Measurements from ENCODE around the gene CCSER2.

Gene CCSER2

DNA sequence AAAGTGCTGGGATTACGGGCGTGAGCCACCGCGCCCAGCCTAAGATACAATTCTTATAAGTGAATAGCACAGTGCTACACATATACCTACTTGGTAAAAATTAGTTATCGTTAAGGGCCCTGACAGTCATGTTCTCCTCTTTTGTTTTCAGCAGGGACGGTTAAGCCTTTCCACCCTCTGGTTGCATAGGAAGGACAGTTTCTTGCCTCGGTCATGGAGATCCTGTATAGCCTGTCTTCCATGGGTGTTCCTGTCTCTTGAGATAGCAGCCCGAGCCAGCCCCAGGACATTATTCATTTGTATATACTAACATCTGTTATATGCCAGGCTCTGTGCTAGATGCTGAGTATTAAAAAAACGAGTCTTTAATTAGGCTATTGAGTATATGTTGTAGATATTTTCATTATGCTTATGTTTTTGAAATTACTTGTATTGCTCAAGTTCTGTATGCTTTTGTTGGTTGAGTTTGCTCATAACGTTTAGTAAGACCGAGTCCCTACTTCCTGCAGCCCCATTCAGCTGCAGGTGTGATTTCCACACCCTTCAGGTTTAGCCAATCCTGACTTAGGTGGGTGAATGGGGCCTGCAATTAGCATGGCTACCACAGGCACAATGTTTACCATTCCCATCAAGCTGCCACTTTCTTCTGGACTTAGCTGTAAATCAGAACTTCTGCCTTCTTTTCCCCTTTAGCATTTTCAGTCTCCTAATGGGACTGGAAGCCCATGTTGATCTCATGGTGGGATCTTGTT is 24.8 kb downstream of the CCSER2 start:
- H3K4me1 ChIP-seq (ENCODE audit: control insufficient read depth, insufficient read depth, low read length): peaks cover 19% of the 10 kb centered on the region
- H3K27me3 ChIP-seq (ENCODE audit: control insufficient read depth, insufficient read depth, low read length): no peaks in the 10 kb centered on the region
- H3K4me3 ChIP-seq (ENCODE audit: low read depth, low read length): no peak overlapping the region
- H3K9me3 ChIP-seq (ENCODE audit: control insufficient read depth, insufficient read depth, low read length): no peaks in the 10 kb centered on the region
- H3K9ac ChIP-seq (ENCODE audit: low read depth, low read length): no peak overlapping the region
- no peaks in the 10 kb centered on the region for H3K36me3 ChIP-seq (ENCODE audit: control insufficient read depth, insufficient read depth, low read length)

DNA sequence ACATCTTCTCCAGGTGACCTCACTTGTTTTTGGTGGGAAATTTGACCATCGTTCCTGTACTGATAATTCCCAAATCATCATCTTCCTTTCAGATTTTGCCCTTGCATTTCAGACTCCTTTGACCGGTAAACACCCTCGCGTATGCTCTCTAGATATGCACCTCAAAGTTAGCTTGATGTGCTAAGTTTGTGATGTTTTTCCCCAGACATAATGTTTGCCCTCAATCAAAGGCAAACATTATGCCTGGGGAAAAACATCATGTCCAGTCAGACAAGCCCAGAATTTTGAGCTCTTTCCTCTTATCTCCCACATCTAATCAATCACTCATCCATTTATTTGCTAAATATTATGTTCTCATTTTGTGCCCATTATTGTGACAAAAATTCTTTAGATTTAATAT is 26.2 kb downstream of the CCSER2 start:
- Histone ChIP-seq H3K4me3 (ENCODE audit: low read depth, low read length) (no peak overlapping the region), H3K9me3 (ENCODE audit: control insufficient read depth, insufficient read depth, low read length) (no peaks in the 10 kb centered on the region), H3K9ac (ENCODE audit: low read depth, low read length) (no peak overlapping the region), H3K36me3 (ENCODE audit: control insufficient read depth, insufficient read depth, low read length) (no peaks in the 10 kb centered on the region), H3K4me1 (ENCODE audit: control insufficient read depth, insufficient read depth, low read length) (peaks cover 17% of the 10 kb centered on the region), H3K27me3 (ENCODE audit: control insufficient read depth, insufficient read depth, low read length) (no peaks in the 10 kb centered on the region)

DNA sequence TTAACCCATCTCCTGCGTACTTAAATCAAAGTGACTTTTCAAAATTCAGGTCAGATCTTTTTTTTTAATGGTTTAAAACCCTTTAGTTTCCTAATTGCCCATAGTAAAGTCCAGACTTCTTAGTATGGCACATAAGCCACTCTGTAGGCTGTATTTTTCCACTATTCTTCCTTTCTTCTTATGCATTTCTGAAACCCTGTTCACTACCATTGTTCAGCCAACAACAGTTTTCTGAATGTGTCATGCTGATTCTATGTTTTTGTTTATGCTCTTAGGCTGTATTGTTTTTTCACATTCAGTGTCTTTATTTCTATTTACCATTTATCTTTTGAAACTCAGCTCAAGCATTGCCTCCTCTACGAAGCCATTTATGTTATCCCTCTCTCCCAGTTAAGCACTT is 26.7 kb downstream of the CCSER2 start:
- no peak overlapping the region for H3K4me3 ChIP-seq (ENCODE audit: low read depth, low read length)
- no peak overlapping the region for H3K9ac ChIP-seq (ENCODE audit: low read depth, low read length)
- no peaks in the 10 kb centered on the region for H3K27me3 ChIP-seq (ENCODE audit: control insufficient read depth, insufficient read depth, low read length)
- no peaks in the 10 kb centered on the region for H3K9me3 ChIP-seq (ENCODE audit: control insufficient read depth, insufficient read depth, low read length)
- peaks cover 17% of the 10 kb centered on the region for H3K4me1 ChIP-seq (ENCODE audit: control insufficient read depth, insufficient read depth, low read length)
- no peaks in the 10 kb centered on the region for H3K36me3 ChIP-seq (ENCODE audit: control insufficient read depth, insufficient read depth, low read length)

DNA sequence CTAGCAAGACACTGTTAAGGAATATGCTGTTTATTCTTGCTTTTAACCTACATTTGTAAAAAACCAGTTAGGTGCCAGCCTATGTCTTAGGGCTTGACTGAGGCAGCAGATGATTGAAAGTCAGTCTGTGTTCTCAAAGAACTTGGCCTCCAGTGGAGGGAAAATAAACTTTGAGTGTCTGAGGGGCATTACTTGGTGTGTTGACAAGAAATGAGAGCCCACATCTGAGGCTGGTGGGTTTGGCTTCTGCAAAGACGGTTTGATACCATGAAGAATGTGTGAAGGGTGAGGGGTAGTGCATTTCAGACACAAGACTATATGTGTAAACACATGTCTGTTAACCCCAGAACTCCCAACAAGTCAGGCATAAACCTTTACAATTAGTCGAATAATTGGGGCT is 28.5 kb downstream of the CCSER2 start:
- no peak overlapping the region for H3K9ac ChIP-seq (ENCODE audit: low read depth, low read length)
- H3K9me3 ChIP-seq (ENCODE audit: control insufficient read depth, insufficient read depth, low read length): no peaks in the 10 kb centered on the region
- no peaks in the 10 kb centered on the region for H3K36me3 ChIP-seq (ENCODE audit: control insufficient read depth, insufficient read depth, low read length)
- H3K27me3 ChIP-seq (ENCODE audit: control insufficient read depth, insufficient read depth, low read length): no peaks in the 10 kb centered on the region
- no peak overlapping the region for H3K4me3 ChIP-seq (ENCODE audit: low read depth, low read length)
- peaks cover 23% of the 10 kb centered on the region for H3K4me1 ChIP-seq (ENCODE audit: control insufficient read depth, insufficient read depth, low read length)

DNA sequence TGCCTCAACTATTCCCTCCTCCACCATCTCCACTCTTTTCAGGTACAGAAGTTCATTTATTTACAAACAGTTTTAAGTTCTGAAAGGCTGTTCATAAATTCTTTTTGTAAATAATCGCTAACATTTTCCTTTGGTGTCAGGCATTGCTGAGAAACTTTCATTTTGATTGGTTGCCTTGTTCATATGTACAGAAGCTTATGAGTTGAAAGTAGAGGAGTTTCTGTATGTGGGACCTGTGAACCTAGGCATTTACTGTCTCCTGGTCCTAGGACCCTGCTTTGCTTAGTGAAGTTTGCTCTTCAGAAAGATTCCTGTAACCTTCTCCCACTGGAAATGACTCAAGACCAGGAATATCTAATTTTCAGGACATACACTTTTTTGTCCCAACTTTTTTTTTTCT is 30.4 kb downstream of the CCSER2 start:
- H3K9ac ChIP-seq (ENCODE audit: low read depth, low read length): no peak overlapping the region
- peaks cover 15% of the 10 kb centered on the region for H3K4me1 ChIP-seq (ENCODE audit: control insufficient read depth, insufficient read depth, low read length)
- H3K27me3 ChIP-seq (ENCODE audit: control insufficient read depth, insufficient read depth, low read length): no peaks in the 10 kb centered on the region
- H3K9me3 ChIP-seq (ENCODE audit: control insufficient read depth, insufficient read depth, low read length): no peaks in the 10 kb centered on the region
- H3K4me3 ChIP-seq (ENCODE audit: low read depth, low read length): no peak overlapping the region
- H3K36me3 ChIP-seq (ENCODE audit: control insufficient read depth, insufficient read depth, low read length): no peaks in the 10 kb centered on the region

DNA sequence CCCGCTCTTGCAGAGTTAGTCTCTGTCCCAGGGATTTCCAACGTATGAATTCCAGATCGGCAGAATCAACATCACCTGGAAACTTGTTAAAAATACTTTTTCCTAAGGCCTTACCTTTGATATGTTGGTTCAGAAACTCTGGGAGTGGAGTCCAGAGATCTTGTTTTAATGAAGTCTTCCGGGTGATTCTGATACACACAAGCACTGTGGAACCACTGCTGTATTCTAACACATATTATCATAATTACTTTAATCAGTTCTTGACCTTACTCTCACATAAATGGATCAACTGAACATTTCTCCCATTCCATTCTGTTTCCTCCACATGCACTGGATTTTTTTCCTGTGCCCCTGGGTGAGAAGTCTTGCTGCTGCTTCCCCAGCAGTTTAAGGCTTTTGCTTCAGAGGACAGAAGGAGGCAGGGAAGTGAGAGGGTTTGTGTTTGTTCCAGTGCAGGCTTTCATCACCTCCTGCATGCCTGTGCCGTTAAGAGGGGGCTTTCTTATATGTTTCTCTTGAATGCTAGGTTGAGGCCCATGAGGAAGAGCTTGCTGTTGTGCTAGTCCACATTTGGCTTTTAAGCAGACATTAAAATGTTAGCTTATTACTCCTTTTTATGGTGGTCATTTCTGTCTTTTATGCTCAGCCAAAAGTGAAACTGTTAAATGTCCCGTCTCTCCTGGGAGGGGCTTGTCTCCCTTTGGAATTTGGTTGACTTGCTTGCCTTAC is 32.4 kb downstream of the CCSER2 start:
- H3K9me3 ChIP-seq (ENCODE audit: control insufficient read depth, insufficient read depth, low read length): no peaks in the 10 kb centered on the region
- H3K36me3 ChIP-seq (ENCODE audit: control insufficient read depth, insufficient read depth, low read length): no peaks in the 10 kb centered on the region
- no peak overlapping the region for H3K9ac ChIP-seq (ENCODE audit: low read depth, low read length)
- peaks cover 6% of the 10 kb centered on the region for H3K4me1 ChIP-seq (ENCODE audit: control insufficient read depth, insufficient read depth, low read length)
- no peaks in the 10 kb centered on the region for H3K27me3 ChIP-seq (ENCODE audit: control insufficient read depth, insufficient read depth, low read length)
- H3K4me3 ChIP-seq (ENCODE audit: low read depth, low read length): no peak overlapping the region

DNA sequence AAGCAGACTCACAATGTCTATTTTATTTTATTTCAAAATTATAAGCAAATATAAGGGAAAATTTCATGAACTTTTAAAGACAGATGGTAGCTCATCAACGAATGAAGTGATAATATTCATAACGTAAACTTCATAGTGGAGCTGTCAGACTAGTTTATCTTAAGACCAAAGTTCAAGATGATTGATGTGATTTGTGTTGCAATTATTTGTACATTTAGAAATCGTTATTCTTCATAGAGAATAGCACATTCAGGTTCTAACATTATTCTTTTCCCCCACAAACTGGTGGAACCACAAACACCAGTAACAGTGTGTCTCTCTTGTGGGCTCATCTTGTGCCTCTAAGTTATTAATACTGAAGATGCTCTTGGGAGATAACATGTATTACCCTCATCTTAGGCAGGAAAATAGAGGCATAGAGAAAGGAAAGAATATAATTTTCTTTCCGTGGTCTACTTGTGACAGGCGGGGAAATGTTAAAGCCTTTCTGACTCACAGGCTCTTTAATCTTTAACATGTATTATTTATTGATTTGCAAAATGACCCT is 37.0 kb downstream of the CCSER2 start:
- Histone ChIP-seq H3K4me3 (ENCODE audit: low read depth, low read length) (no peak overlapping the region), H3K4me1 (ENCODE audit: control insufficient read depth, insufficient read depth, low read length) (peaks cover 10% of the 10 kb centered on the region), H3K36me3 (ENCODE audit: control insufficient read depth, insufficient read depth, low read length) (no peaks in the 10 kb centered on the region), H3K9ac (ENCODE audit: low read depth, low read length) (no peak overlapping the region), H3K9me3 (ENCODE audit: control insufficient read depth, insufficient read depth, low read length) (no peaks in the 10 kb centered on the region), H3K27me3 (ENCODE audit: control insufficient read depth, insufficient read depth, low read length) (no peaks in the 10 kb centered on the region)

DNA sequence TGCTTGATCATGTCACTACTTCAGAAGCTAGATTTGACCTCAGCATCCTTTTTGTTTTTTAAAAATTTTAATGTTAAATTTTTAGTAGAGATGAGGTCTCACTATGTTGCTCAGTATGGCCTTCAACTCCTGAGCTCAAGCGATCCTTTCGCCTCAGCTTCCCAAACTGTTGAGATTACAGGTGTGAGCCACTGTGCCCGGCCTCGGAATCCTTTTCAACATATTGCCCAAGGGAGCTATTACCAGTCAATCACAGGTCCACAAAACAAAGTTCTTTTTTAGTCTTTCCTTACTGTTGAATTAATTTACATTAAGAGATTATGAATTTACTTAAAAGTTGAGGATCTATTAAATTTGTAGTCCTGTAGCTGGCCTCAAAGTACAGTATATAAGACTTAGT is 37.7 kb downstream of the CCSER2 start:
- Histone ChIP-seq H3K27me3 (ENCODE audit: control insufficient read depth, insufficient read depth, low read length) (no peaks in the 10 kb centered on the region), H3K36me3 (ENCODE audit: control insufficient read depth, insufficient read depth, low read length) (no peaks in the 10 kb centered on the region), H3K9ac (ENCODE audit: low read depth, low read length) (no peak overlapping the region), H3K4me3 (ENCODE audit: low read depth, low read length) (no peak overlapping the region), H3K4me1 (ENCODE audit: control insufficient read depth, insufficient read depth, low read length) (peaks cover 4% of the 10 kb centered on the region), H3K9me3 (ENCODE audit: control insufficient read depth, insufficient read depth, low read length) (no peaks in the 10 kb centered on the region)

DNA sequence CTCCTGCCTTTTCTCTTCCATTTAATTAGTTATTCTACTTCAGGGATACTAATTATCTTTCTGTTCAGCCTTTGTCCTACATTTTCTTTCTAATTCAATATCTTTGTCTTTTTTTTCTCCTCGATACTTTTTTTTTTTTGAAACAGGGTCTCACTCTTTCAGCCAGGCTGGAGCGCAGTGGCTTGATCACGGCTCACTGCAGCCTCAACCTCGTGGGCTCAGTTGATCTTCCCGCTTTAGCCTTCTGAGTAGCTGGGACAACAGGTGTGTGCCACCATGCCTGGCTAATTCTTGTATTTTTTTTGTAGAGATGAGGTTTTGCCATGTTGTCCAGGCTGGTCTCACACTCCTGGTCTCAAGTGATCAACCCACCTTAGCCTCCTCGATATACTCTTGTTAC is 38.9 kb downstream of the CCSER2 start:
- H3K9ac ChIP-seq (ENCODE audit: low read depth, low read length): no peak overlapping the region
- H3K9me3 ChIP-seq (ENCODE audit: control insufficient read depth, insufficient read depth, low read length): no peaks in the 10 kb centered on the region
- H3K27me3 ChIP-seq (ENCODE audit: control insufficient read depth, insufficient read depth, low read length): no peaks in the 10 kb centered on the region
- no peaks in the 10 kb centered on the region for H3K36me3 ChIP-seq (ENCODE audit: control insufficient read depth, insufficient read depth, low read length)
- H3K4me3 ChIP-seq (ENCODE audit: low read depth, low read length): no peak overlapping the region
- peaks cover 4% of the 10 kb centered on the region for H3K4me1 ChIP-seq (ENCODE audit: control insufficient read depth, insufficient read depth, low read length)

DNA sequence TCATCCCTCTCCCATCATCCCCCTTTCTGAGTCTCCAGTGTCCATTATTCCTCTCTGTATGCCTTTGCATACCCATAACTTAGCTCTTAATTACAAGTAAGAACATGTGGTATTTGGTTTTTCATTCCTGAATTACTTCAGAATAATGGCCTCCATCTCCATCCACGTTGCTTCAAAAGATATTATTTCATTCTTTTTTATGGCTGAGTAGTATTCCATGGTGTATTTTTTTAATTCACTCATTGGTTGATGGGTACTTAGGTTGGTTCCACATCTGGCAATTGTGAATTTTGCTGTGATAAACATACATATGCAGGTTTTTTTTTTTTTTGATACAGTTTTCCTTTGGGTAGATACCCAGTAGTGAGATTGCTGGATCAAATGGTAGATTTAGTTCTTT is 40.4 kb downstream of the CCSER2 start:
- H3K9ac ChIP-seq (ENCODE audit: low read depth, low read length): no peak overlapping the region
- H3K4me1 ChIP-seq (ENCODE audit: control insufficient read depth, insufficient read depth, low read length): peaks cover 4% of the 10 kb centered on the region
- H3K9me3 ChIP-seq (ENCODE audit: control insufficient read depth, insufficient read depth, low read length): no peaks in the 10 kb centered on the region
- H3K4me3 ChIP-seq (ENCODE audit: low read depth, low read length): no peak overlapping the region
- H3K27me3 ChIP-seq (ENCODE audit: control insufficient read depth, insufficient read depth, low read length): no peaks in the 10 kb centered on the region
- no peaks in the 10 kb centered on the region for H3K36me3 ChIP-seq (ENCODE audit: control insufficient read depth, insufficient read depth, low read length)

DNA sequence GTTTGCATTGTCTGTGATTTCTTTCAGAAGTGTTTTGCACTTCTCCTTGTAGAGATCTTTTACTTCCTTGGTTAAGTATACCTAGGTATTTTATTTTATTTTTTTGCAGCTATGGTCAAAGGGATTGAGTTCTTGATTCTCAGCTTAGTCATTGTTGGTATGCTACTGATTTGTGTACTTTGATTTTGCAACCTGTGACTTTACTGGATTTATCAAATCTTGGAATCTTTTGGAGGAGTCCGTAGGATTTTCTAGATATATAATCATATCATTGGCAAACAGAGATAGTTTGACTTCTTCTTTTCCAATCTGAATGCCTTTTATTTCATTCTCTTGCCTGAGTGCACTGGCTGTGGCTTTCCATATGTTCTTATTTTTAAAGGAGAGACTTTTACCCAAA is 41.9 kb downstream of the CCSER2 start:
- Histone ChIP-seq H3K4me1 (ENCODE audit: control insufficient read depth, insufficient read depth, low read length) (peaks cover 4% of the 10 kb centered on the region), H3K9ac (ENCODE audit: low read depth, low read length) (no peak overlapping the region), H3K9me3 (ENCODE audit: control insufficient read depth, insufficient read depth, low read length) (no peaks in the 10 kb centered on the region), H3K4me3 (ENCODE audit: low read depth, low read length) (no peak overlapping the region), H3K27me3 (ENCODE audit: control insufficient read depth, insufficient read depth, low read length) (no peaks in the 10 kb centered on the region), H3K36me3 (ENCODE audit: control insufficient read depth, insufficient read depth, low read length) (no peaks in the 10 kb centered on the region)

DNA sequence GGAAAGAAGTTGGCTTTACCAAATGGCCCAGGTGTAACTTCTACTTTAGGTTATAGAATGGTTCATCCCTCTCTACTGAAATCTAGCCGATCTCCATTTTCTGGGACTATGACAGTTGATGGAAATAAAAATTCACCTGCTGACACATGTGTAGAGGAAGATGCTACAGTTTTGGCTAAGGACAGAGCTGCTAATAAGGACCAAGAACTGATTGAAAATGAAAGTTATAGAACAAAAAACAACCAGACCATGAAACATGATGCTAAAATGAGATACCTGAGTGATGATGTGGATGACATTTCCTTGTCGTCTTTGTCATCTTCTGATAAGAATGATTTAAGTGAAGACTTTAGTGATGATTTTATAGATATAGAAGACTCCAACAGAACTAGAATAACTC is 43.6 kb downstream of the CCSER2 start:
- H3K4me1 ChIP-seq (ENCODE audit: control insufficient read depth, insufficient read depth, low read length): peaks cover 4% of the 10 kb centered on the region
- H3K9me3 ChIP-seq (ENCODE audit: control insufficient read depth, insufficient read depth, low read length): no peaks in the 10 kb centered on the region
- H3K36me3 ChIP-seq (ENCODE audit: control insufficient read depth, insufficient read depth, low read length): no peaks in the 10 kb centered on the region
- no peak overlapping the region for H3K4me3 ChIP-seq (ENCODE audit: low read depth, low read length)
- H3K9ac ChIP-seq (ENCODE audit: low read depth, low read length): no peak overlapping the region
- H3K27me3 ChIP-seq (ENCODE audit: control insufficient read depth, insufficient read depth, low read length): no peaks in the 10 kb centered on the region

Data from iPS-15b (cell line).